ENCODE results near the gene SLC47A1.

- TF ChIP-seq CTCF (optimal IDR thresholded peaks at IDR 0.05 in 1 of 3, IDR thresholded peaks at IDR 0.05 in 1 of 3, conservative IDR thresholded peaks at IDR 0.05 in 1 of 3; ENCODE audit: extremely low read depth in 1 of 3, insufficient read depth in 2 of 3, low read length in 3 of 3), result no peak
- TF ChIP-seq EZH2 (IDR thresholded peaks at IDR 0.05; ENCODE audit: low read length), result no peak
These were observed 57.4 kb downstream of the SLC47A1 start for GRCh38 chr17:19590912-19591551.
